ENCODE measurements around the gene DLL3.

The DLL3 gene

DNA sequence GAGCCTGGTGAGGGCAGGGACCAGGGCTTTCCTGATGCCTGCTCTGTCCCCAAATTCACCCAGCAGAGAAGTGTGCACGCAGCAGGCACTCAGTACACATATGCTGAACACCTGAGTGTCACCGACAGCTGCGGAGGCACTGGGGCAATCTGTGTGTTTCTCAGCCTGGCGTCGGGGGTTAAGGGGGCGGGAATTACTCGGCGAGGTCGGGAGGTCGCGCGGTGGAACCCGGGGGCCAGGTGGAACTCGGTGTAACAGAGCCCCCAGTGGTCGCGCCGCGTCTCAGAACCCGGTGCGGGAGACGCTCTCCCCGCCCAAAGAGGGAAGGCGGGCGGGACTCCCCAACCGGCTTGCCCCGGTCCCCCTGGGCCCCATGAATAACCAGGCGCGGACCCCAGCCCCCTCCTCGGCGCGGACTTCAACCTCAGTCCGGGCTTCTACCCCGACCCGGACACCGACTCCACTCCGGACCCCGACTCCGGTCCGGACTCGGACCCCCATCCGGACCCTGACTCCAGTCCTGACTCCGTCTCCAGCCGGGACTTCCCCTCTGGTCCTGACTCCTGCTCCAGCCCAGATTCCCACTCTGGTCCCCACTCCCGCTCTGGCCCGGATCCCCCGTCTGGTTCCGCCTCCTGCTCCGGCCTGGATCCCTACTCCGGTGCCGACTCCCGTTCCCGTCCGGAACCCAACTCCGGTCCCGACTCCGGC, 16.2 kb downstream of the DLL3 start, which contains the start of gene SELENOV:
Gene SELENOV, plus strand, starts transcription at position 300 of the 711 bp plus-strand sequence. Its CDS starts 74 bp downstream, at position 374.
- TF ChIP-seq, protein P1, sequence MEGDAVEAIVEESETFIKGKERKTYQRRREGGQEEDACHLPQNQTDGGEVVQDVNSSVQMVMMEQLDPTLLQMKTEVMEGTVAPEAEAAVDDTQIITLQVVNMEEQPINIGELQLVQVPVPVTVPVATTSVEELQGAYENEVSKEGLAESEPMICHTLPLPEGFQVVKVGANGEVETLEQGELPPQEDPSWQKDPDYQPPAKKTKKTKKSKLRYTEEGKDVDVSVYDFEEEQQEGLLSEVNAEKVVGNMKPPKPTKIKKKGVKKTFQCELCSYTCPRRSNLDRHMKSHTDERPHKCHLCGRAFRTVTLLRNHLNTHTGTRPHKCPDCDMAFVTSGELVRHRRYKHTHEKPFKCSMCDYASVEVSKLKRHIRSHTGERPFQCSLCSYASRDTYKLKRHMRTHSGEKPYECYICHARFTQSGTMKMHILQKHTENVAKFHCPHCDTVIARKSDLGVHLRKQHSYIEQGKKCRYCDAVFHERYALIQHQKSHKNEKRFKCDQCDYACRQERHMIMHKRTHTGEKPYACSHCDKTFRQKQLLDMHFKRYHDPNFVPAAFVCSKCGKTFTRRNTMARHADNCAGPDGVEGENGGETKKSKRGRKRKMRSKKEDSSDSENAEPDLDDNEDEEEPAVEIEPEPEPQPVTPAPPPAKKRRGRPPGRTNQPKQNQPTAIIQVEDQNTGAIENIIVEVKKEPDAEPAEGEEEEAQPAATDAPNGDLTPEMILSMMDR (IDR thresholded peaks at IDR 0.05), result no peak

DNA sequence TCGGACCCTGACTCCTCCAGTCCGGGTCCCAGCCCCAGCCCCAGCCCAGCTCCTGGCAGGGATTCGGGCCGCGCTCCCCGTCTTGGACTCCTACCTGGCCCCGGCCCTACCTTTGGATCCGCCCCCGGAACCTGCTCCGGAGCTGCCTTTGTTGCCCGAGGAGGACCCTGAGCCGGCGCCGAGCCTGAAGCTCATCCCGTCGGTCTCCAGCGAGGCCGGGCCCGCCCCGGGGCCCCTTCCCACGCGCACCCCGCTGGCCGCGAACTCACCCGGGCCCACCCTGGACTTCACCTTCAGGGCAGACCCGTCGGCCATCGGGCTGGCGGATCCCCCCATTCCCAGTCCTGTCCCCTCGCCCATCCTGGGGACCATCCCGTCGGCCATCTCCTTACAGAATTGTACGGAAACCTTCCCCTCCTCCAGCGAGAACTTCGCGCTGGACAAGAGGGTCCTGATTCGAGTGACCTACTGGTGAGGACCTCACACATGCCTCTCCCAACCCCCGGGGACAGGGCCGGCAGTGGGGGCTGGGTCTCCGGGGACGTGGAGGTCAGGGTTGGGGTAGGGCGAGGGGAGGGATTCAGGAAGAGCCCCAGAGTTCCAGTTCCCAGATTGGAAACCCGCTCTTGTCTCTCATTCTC, 16.9 kb downstream of the DLL3 start:
- TF ChIP-seq, protein P1 (IDR thresholded peaks at IDR 0.05), result no peak

DNA sequence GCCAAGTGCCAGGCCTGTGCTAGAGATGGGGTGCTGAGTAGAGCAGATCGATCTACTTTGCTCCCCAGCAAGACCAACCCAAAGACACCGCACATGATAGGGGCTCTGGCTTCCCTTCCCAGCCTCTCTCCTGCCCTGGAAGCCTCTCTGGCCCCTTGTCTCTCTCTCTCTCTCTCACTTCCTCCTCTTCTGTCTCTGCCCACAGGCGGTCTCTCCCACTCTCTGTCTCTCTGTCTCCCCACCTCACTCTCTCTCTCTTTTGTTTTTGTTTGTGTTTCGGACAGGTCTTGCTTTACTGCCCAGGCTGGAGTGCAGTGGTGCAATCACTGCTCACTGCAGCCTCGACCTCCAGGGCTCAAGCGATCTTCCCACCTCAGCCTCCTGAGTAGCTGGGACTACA, 17.5 kb downstream of the DLL3 start:
- TF ChIP-seq, protein P1 (IDR thresholded peaks at IDR 0.05), result no peak

DNA sequence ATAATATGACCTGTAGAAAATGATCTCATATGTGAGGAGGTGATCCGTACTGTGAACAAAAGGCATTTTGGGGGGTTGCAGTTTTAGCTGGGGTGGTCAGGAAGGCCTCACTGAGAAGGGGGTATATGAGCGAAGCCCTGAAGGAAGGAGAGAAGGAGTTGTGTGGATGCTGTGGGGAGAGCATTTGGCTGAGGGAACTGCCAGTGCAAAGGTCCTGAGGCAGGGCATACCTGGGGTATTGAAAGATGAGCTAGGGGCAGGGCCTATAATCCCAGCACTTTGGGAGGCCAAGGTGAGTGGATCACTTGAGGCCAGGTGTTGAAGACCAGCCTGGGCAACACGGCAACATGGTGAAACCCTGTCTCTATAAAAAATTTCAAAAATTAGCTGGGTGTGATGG, 18.7 kb downstream of the DLL3 start:
- TF ChIP-seq, protein P1 (IDR thresholded peaks at IDR 0.05), result no peak

DNA sequence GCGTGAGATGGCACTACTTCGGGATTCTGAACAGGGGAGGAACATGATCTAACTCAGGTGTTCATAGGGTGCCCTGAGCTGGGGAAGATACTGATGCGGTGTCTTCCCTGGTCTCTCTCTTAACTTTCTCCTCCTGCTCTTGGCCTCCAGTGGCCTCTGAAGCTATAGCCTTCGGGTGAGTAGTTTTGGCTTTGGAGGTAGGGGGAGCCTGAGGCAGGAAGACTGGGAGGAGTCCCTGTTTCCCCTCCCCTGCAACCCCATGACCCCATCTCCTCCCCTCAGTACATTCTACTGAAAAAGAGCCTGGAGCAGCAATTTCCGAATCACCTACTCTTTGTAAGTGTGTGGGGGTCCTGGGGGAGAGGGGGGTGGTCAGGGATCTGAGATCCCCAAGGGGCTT, 19.7 kb downstream of the DLL3 start:
- TF ChIP-seq, protein P1 (IDR thresholded peaks at IDR 0.05), result no peak

DNA sequence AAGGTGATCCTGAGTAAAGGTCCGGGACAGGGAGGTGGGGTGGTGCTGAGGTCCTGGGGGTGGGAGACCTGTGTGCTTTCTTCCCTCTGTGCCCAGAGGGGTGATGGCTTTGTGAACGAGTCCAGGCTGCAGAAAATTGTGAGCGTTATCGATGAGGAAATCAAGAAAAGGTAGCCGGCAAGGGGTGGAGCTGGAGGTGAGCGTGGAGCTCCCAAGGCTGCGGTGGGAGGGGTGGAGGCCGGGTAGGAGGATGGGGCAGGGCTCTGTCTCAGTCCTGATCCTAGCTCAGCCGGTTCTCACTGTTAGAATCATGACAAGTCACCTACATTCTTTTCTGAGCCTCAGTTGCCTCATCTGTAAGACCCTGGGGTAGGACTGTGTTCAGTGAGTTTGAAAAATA, 20.2 kb downstream of the DLL3 start:
- TF ChIP-seq, protein P1 (IDR thresholded peaks at IDR 0.05), result no peak

DNA sequence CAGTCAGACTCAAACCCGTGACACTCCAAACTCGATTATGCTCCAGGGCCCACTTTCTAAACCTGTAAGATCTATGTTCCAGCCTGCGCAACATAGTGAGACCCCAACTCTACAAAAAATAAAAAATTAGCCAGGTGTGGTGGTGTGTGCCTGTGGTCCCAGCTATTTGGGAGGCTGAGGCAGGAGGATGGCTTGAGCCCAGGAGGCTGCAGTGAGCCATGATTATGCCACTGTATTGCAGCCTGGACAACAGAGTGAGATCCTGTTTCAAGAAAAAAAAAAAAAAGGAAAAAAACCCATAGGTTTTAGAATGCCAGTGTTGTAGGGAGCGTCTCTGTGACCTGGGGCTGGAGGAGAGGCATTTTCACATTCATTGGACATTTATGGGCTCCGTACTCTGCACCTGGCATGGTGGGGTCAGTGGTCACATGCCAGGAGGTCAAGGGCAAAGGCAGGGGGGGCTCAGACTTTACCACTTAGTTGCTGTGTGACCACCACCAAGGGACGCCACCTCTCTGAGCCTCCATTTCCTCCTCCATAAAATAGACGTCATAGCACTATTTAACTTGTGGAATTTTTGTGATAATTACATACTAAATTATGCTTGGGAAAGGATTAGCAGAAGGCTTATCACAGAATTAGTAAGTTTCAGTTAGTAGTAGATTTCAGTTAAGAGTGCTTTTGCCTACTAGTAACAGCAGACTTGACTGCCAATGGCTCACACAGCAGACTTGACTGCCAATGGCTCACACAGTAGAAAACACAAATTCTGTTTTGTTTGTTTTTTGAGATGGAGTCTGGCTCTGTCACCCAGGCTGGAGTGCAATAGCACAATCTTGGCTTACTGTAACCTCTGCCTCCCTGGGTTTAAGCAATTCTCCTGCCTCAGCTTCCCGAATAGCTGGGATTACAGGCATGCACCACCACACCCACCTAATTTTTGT, 22.1 kb downstream of the DLL3 start:
- TF ChIP-seq, protein P1 (IDR thresholded peaks at IDR 0.05), result no peak
